AG10803 (cell line): ENCODE results near the gene SET.

Source experiments
- DNase-seq: peaks from one replicate; pipeline ENCODE4 v3.0.0; 2010; ENCODE audit warnings: low read depth
- H3K4me3 ChIP-seq: 2 replicates; pipeline ENCODE4 v1.5.1; 2011; ENCODE audit warnings: mild to moderate bottlenecking, low read length, control low read depth
- CTCF ChIP-seq: conservative IDR thresholded peaks from 2 replicates; pipeline ENCODE4 v1.5.1; 2011; ENCODE audit warnings: mild to moderate bottlenecking, low read length, control low read depth, inconsistent platforms

SET gene

GRCh38 chr9:128733256-128733655, 44.2 kb downstream of the SET start:
- H3K4me3 ChIP-seq = no peak overlapping the region
- TF ChIP-seq CTCF = peak; percentile 78
- DNase-seq = peak; percentile 67

- H3K4me3 ChIP-seq = no peak overlapping the region
- no peak for DNase-seq
- TF ChIP-seq CTCF = no peak
These were observed 46.4 kb downstream of the SET start for GRCh38 chr9:128735373-128735772.

- DNase-seq = no peak
- no peak for TF ChIP-seq CTCF
- H3K4me3 ChIP-seq = no peak overlapping the region
These were observed 53.4 kb downstream of the SET start for GRCh38 chr9:128742401-128742800.

- H3K4me3 ChIP-seq = no peak overlapping the region
- no peak for TF ChIP-seq CTCF
- DNase-seq = no peak
These were observed 54.4 kb downstream of the SET start for GRCh38 chr9:128743421-128743820.
